Mammary epithelial cell (primary cell): ENCODE results near the gene RSPH3.

Source experiments
- EZH2 ChIP-seq: IDR thresholded peaks from 2 replicates; pipeline ENCODE4 v1.6.1; 2012; ENCODE audit warnings: low read length, inconsistent platforms, borderline replicate concordance
- TF ChIP-seq, protein P1 (sequence below), 2 donors: IDR thresholded peaks in 1 of 2; conservative IDR thresholded peaks in 1 of 2; 2 replicates each; pipeline ENCODE4 v1.5.1; 2011 to 2012; ENCODE audit warnings: inconsistent platforms in 2 of 2, low read length in 2 of 2, mild to moderate bottlenecking in 2 of 2, control low read depth in 1 of 2, low read depth in 1 of 2; ENCODE audit not compliant: insufficient read depth in 1 of 2; ENCODE audit errors: extremely low read depth in 1 of 2

DNA sequence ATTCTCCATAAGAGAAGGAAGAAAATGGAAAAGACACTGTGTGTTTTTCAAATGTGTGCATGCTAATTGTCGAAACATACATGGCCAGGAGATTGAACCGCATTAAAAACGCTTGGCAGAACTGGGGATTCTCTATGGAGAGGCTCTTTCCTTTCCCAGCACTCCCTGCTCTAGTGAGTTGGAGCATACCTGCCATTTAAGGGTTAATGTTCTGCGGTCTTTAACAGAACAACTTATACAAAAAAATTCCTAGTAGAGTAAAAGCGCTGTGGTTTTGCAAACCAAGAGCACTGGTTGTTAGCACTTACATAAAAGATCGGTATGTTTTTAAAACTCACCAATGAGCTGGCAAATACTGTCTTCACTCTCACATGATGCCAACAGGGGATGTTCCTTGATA is 43.2 kb upstream of the RSPH3 start:
- TF ChIP-seq, protein P1, sequence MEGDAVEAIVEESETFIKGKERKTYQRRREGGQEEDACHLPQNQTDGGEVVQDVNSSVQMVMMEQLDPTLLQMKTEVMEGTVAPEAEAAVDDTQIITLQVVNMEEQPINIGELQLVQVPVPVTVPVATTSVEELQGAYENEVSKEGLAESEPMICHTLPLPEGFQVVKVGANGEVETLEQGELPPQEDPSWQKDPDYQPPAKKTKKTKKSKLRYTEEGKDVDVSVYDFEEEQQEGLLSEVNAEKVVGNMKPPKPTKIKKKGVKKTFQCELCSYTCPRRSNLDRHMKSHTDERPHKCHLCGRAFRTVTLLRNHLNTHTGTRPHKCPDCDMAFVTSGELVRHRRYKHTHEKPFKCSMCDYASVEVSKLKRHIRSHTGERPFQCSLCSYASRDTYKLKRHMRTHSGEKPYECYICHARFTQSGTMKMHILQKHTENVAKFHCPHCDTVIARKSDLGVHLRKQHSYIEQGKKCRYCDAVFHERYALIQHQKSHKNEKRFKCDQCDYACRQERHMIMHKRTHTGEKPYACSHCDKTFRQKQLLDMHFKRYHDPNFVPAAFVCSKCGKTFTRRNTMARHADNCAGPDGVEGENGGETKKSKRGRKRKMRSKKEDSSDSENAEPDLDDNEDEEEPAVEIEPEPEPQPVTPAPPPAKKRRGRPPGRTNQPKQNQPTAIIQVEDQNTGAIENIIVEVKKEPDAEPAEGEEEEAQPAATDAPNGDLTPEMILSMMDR (conservative IDR thresholded peaks at IDR 0.05 in 1 of 2, IDR thresholded peaks at IDR 0.05 in 1 of 2; ENCODE audit: extremely low read depth in 1 of 2, insufficient read depth in 1 of 2, low read depth in 1 of 2, low read length in 2 of 2): no peak
- TF ChIP-seq EZH2: no peak
